ENCODE results near the gene CNTN4. TPM values are rescaled to one million over a fixed set of nuclear protein-coding genes. Genes with fewer than 3 reads are reported as not detected.
A peak's percentile ranks its signal among the peaks of the same experiment; 100 is the strongest.

Gene CNTN4
- total RNA-seq, 1 donor from 2014 or later: 0.52 TPM

DNA sequence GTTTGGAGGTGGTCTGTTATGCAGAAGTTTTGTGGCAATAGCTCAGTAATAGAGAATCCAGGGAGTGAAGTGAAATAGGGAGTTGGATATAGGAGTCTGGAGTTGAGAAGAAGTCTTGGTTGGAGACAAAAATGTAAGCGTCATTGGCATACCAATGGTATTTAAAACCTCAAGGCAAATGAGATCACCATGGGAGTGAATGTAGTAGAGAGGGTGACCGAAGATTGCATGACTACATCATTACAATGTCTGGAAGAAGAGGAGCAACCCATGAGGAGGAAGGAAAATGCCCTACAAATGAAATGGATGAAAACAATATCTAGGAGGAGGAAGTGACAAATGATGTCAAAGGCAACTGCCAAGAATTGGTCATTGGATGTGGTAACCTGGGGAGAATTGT is 54.4 kb downstream of the CNTN4 start:
- TF ChIP-seq, protein P1, sequence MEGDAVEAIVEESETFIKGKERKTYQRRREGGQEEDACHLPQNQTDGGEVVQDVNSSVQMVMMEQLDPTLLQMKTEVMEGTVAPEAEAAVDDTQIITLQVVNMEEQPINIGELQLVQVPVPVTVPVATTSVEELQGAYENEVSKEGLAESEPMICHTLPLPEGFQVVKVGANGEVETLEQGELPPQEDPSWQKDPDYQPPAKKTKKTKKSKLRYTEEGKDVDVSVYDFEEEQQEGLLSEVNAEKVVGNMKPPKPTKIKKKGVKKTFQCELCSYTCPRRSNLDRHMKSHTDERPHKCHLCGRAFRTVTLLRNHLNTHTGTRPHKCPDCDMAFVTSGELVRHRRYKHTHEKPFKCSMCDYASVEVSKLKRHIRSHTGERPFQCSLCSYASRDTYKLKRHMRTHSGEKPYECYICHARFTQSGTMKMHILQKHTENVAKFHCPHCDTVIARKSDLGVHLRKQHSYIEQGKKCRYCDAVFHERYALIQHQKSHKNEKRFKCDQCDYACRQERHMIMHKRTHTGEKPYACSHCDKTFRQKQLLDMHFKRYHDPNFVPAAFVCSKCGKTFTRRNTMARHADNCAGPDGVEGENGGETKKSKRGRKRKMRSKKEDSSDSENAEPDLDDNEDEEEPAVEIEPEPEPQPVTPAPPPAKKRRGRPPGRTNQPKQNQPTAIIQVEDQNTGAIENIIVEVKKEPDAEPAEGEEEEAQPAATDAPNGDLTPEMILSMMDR (IDR thresholded peaks at IDR 0.05): no peak
- Mint-ChIP-seq H3K27ac (ENCODE audit: unreplicated experiment) (no peak overlapping the region), H3K4me3 (ENCODE audit: unreplicated experiment) (no peak overlapping the region), H3K27me3 (ENCODE audit: low read depth) (peaks cover 5% of the 10 kb centered on the region), H3K36me3 (ENCODE audit: low read depth) (no peaks in the 10 kb centered on the region), H3K9me3 (ENCODE audit: low read depth) (no peaks in the 10 kb centered on the region), H3K4me1 (ENCODE audit: low read depth) (peaks cover 3% of the 10 kb centered on the region)
- no peak for DNase-seq (ENCODE audit: low spot score)

DNA sequence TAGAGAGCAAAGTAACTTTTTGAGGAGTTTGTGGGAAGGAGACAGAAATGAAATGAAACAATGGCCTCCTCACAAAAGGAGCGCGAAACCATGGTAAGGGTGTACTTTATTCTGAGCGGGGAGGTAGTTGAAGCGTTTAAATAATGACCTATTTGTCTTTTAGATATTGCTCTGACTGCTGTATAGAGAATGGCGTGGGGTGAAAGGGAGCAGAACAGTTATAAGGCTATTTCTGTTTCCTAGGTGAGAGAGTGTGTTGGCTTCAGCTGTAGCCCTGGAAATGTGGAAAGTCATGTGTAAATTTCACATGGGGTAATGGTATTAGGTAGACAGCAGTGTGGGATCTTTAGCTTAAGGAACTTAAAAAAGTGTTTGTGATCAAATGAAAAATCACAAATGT is 54.9 kb downstream of the CNTN4 start:
- Mint-ChIP-seq H3K27me3 (ENCODE audit: low read depth) (peaks cover 5% of the 10 kb centered on the region), H3K36me3 (ENCODE audit: low read depth) (no peaks in the 10 kb centered on the region), H3K4me3 (ENCODE audit: unreplicated experiment) (no peak overlapping the region), H3K9me3 (ENCODE audit: low read depth) (no peaks in the 10 kb centered on the region), H3K27ac (ENCODE audit: unreplicated experiment) (no peak overlapping the region), H3K4me1 (ENCODE audit: low read depth) (peaks cover 3% of the 10 kb centered on the region)
- TF ChIP-seq, protein P1 (IDR thresholded peaks at IDR 0.05): no peak
- no peak for DNase-seq (ENCODE audit: low spot score)

DNA sequence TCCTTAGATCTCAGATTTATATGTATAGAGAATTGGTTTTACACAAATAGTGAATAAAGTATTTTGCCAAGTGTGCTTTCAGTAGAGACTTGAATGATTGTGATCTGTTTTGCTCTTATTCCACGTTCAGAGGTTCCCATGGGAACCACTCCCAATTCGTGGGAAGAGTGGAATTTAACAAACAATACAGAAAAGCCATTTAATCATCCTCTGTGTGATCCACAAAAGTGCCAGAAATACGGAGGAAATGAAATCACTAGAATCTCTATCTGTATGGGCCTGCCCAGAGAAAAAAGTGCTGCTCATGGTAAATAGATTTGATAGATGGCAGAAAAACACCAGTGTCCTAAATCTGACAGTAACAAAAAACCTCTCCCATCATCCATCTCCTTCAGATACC is 56.0 kb downstream of the CNTN4 start:
- Mint-ChIP-seq H3K36me3 (ENCODE audit: low read depth) (no peaks in the 10 kb centered on the region), H3K4me1 (ENCODE audit: low read depth) (peaks cover 3% of the 10 kb centered on the region), H3K9me3 (ENCODE audit: low read depth) (no peaks in the 10 kb centered on the region), H3K27ac (ENCODE audit: unreplicated experiment) (no peak overlapping the region), H3K27me3 (ENCODE audit: low read depth) (peaks cover 5% of the 10 kb centered on the region), H3K4me3 (ENCODE audit: unreplicated experiment) (no peak overlapping the region)
- TF ChIP-seq, protein P1 (IDR thresholded peaks at IDR 0.05): no peak
- DNase-seq (ENCODE audit: low spot score): no peak

- Mint-ChIP-seq H3K27ac (ENCODE audit: unreplicated experiment) (no peak overlapping the region), H3K4me1 (ENCODE audit: low read depth) (peaks cover 3% of the 10 kb centered on the region), H3K9me3 (ENCODE audit: low read depth) (no peaks in the 10 kb centered on the region), H3K4me3 (ENCODE audit: unreplicated experiment) (no peak overlapping the region), H3K36me3 (ENCODE audit: low read depth) (no peaks in the 10 kb centered on the region), H3K27me3 (ENCODE audit: low read depth) (peaks cover 7% of the 10 kb centered on the region)
- TF ChIP-seq, protein P1 (IDR thresholded peaks at IDR 0.05): peak; percentile 80
- DNase-seq (ENCODE audit: low spot score): no peak
Observed at GRCh38 chr3:2156244-2156847, 57.7 kb downstream of the CNTN4 start.

- peaks cover 7% of the 10 kb centered on the region for H3K27me3 Mint-ChIP-seq (ENCODE audit: low read depth)
Observed at GRCh38 chr3:2158828-2159227, 60.2 kb downstream of the CNTN4 start.

More at GRCh38 chr3:2158828-2159227, 60.2 kb downstream of the CNTN4 start:
- no peak for DNase-seq (ENCODE audit: low spot score)
- H3K4me3 Mint-ChIP-seq (ENCODE audit: unreplicated experiment): no peak overlapping the region
- H3K9me3 Mint-ChIP-seq (ENCODE audit: low read depth): no peaks in the 10 kb centered on the region
- TF ChIP-seq, protein P1 (IDR thresholded peaks at IDR 0.05): no peak
- H3K27ac Mint-ChIP-seq (ENCODE audit: unreplicated experiment): no peak overlapping the region
- H3K4me1 Mint-ChIP-seq (ENCODE audit: low read depth): peaks cover 3% of the 10 kb centered on the region
- H3K36me3 Mint-ChIP-seq (ENCODE audit: low read depth): no peaks in the 10 kb centered on the region

Measured in chondrocyte (in vitro differentiated cells).